Vagina (tissue), 2 donors: Measurements from ENCODE around the gene ELAVL2.

Experiments used
- CTCF ChIP-seq, 3 experiments: fragments of 450-650 bp in 2 of 3; fragments of 200-600 bp in 1 of 3; sonication (generic) in 1 of 3; IDR thresholded peaks; one replicate each; pipeline ENCODE4 v1.5.1; 2017 to 2019; ENCODE audit warnings: antibody characterized with exemption in 3 of 3, mild to moderate bottlenecking in 2 of 3, moderate library complexity in 2 of 3
- POLR2A ChIP-seq, 2 donors: fragments of 450-650 bp; IDR thresholded peaks; one replicate each; pipeline ENCODE4 v1.6.1; 2017; ENCODE audit warnings: antibody characterized with exemption in 2 of 2, mild to moderate bottlenecking in 2 of 2, moderate library complexity in 2 of 2

GRCh38 chr9:23746317-23746716 lies 79.7 kb downstream of the ELAVL2 start:
- TF ChIP-seq CTCF (IDR thresholded peaks at IDR 0.05): no peak
- no peak for TF ChIP-seq POLR2A (IDR thresholded peaks at IDR 0.05)
